NCI-H1048 (cell line): ENCODE measurements around the gene FAM209A.
"Not testable (repeated sequence)": the region's sequence is repeated elsewhere in the genome, so short reads cannot be mapped to it uniquely, and the experiment has no call there.

Experiments used
- DNase-seq: peaks from one replicate; lab custom pipeline; 2025; lab: John Stamatoyannopoulos, UW

The FAM209A gene

GRCh38 chr20:56540415-56540814, 15.9 kb downstream of the FAM209A start:
- no peak for DNase-seq

- no peak for DNase-seq
Observed at GRCh38 chr20:56542489-56543030, 18.0 kb downstream of the FAM209A start.

DNA sequence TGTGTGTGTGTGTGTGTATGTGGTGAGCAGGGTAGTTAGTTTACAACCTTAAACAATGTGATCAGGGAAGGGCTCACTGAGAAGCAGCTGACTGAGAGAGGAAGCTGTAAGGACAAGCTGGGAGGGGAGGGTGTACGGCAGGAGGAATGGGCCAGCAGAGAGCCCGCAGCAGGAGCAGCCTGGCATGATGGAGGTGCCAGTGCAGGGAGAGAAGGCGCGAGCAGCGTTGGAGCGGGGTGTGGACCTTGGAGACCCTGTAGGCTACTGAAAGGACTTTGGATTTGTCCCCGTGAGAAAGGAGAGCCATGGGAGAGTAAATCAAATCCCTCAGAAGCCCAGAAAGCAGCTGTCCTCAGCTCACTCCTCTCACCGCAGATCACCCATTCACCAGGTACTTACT, 27.0 kb downstream of the FAM209A start:
- no peak for DNase-seq

GRCh38 chr20:56552911-56553629, 28.5 kb downstream of the FAM209A start:
- DNase-seq, result no peak

- DNase-seq, result no peak
Observed at GRCh38 chr20:56554869-56555268, 30.3 kb downstream of the FAM209A start.

DNA sequence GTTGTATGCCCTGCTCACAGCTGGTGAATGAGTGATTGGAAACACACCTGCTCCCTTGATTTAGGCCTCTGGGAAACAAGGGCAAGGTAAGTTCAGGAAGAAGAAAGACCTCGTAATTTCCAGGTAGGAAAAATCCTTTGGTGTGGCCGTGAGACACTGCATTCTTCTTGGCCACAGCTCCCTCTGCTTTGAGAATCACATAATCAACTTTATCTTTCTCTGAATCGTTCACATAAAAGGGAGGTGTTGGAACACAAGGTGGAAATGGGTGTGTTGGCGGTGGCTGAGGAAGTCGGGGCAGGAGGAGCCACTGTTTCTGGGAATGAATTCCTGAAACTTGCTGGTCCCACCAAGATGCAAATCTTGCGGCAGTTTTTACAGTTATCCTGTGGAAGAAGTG, 34.4 kb downstream of the FAM209A start:
- DNase-seq, result no peak

GRCh38 chr20:56564526-56564925, 40.0 kb downstream of the FAM209A start:
- not testable (repeated sequence) for DNase-seq

- DNase-seq, result no peak
Observed at GRCh38 chr20:56565511-56565910, 41.0 kb downstream of the FAM209A start.

- DNase-seq, result no peak
Observed at GRCh38 chr20:56566621-56567020, 42.1 kb downstream of the FAM209A start.

DNA sequence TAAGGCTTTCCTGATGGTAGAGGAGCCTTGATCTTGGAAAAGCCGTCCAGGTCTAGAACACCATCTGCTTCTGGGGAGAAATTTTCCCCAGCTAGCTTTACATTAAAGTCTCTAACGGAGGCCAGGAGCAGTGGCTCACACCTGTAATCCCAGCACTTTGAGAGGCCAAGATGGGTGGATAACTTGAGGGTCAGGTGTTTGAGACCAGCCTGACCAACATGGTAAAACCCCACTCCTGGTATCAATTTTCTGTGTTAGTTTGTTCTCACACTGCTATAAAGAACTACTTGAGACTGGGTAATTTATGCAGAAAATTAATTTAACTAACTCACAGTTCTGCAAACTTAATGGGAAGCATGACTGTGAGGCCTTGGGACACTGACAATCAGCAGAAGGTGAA, 46.3 kb downstream of the FAM209A start:
- DNase-seq, result no peak

DNA sequence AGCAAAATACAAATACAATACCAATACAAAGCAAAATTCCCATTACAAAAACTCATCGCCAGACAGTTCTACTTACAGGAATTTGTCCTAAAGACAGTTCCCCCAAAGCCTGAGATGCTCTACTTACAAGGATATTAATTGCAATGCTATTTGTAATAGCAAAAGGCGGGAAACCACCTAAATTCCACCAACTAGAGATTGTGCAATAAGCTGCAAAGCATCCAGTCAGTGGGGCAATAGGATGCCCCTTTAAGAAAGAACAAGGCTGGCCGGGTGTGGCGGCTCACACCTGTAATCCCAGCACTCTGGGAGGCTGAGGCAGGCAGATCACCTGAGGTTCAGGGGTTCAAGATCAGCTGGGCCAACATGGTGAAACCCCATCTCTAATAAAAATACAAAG, 47.6 kb downstream of the FAM209A start:
- DNase-seq, result no peak

DNA sequence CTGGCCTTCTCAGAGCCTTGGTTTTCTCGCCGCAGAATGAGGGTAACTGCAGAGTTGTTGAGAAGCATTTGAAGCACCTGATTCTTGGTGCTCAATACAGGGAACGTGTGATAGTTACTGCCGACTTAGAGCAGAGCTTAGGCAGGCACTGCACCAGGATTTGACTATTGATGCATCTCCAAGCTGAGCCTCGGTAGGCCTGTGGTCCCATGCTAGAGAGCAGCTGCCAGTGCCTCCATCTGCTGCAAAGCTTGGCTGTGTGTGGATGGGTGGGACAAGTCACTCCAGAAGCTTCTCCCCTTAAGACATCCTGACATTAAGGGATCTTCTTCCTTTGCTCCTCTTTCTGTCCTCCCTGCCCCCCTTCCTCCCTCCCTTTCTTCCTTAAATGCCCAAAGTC, 49.4 kb downstream of the FAM209A start:
- no peak for DNase-seq

DNA sequence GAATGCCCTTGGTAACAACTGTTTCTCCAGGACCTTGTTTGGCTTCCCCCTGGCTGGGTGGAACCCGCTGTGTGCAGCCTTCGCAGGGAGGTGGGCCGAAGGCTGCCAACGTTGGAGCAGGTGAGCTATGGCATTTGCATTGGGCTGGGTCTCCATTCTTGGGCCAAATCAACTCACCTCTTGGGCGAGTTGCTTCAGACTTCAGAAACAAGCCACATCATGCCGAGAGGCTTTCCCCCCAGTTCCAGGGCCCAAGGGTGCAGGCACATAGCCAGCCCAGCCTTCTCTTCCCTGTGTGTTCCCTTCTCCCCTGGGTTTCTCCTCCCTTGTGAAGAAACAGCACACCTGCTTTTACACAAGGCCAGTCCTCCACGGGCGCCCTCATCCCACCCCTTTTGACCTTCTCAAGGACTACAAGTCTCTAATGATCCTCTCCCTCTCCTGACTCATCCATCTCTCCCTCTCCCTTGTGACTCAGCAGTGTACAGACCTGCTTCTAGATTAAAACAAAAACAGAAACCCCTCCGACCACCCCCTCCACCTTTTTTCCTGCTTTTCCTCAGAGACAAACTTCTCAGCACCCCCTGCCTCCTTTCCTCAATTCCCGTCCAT, 50.1 kb downstream of the FAM209A start:
- DNase-seq, result no peak

- DNase-seq, result no peak
Observed at GRCh38 chr20:56575157-56575556, 50.6 kb downstream of the FAM209A start.
